GM23338 (cell line): ENCODE results near the gene POLR2A.

Experiments used
- CREB1 ChIP-seq: fragments of 250-450 bp; sonication (Bioruptor Pico); IDR thresholded peaks from 2 replicates; pipeline ENCODE4 v1.5.0; 2020; ENCODE audit warnings: low read depth, mild to moderate bottlenecking, moderate library complexity
- ETS1 ChIP-seq: IDR thresholded peaks from 2 replicates; pipeline ENCODE4 v1.6.1; 2016; ENCODE audit warnings: antibody characterized with exemption
- EZH2 ChIP-seq: fragments of 200-600 bp; sonication (generic); IDR thresholded peaks from one replicate; pipeline ENCODE4 v1.8.0; 2017; ENCODE audit warnings: antibody characterized with exemption, mild to moderate bottlenecking, low read depth; ENCODE audit not compliant: unreplicated experiment
- EZH2phosphoT487 ChIP-seq: fragments of 200-600 bp; sonication (generic); IDR thresholded peaks from one replicate; pipeline ENCODE4 v1.8.1; 2018; ENCODE audit warnings: antibody characterized with exemption; ENCODE audit not compliant: unreplicated experiment
- JUNB ChIP-seq: IDR thresholded peaks from one replicate; pipeline ENCODE4 v1.6.1; 2016; ENCODE audit warnings: antibody characterized with exemption; ENCODE audit not compliant: unreplicated experiment
- POLR2AphosphoS5 ChIP-seq: IDR thresholded peaks from 2 replicates; pipeline ENCODE4 v1.6.1; 2016; ENCODE audit warnings: antibody characterized with exemption, low read depth
- REST ChIP-seq: IDR thresholded peaks from one replicate; pipeline ENCODE4 v1.6.1; 2018; ENCODE audit warnings: antibody characterized with exemption; ENCODE audit not compliant: unreplicated experiment
- STAT1 ChIP-seq: IDR thresholded peaks from one replicate; pipeline ENCODE4 v1.6.1; 2016; ENCODE audit warnings: antibody characterized with exemption; ENCODE audit not compliant: unreplicated experiment
- ZNF114 ChIP-seq: fragments of 250-450 bp; sonication (Bioruptor Pico); IDR thresholded peaks from 2 replicates; pipeline ENCODE4 v1.5.0; 2020; ENCODE audit warnings: mild to moderate bottlenecking, moderate library complexity
- ZNF331 ChIP-seq: fragments of 250-450 bp; sonication (Bioruptor Pico); IDR thresholded peaks from 2 replicates; pipeline ENCODE4 v1.5.0; 2020; ENCODE audit warnings: low read depth, mild to moderate bottlenecking, moderate library complexity
- ZNF462 ChIP-seq: fragments of 250-450 bp; sonication (Bioruptor Pico); IDR thresholded peaks from 2 replicates; pipeline ENCODE4 v1.5.0; 2020; ENCODE audit warnings: mild to moderate bottlenecking, moderate library complexity
- TF ChIP-seq, protein P1 (sequence below), 2 experiments: fragments of 200-600 bp in 1 of 2; sonication (generic) in 1 of 2; conservative IDR thresholded peaks; 2 replicates each; pipeline versions ENCODE4 v1.5.1 to v1.6.1; 2016 to 2017; ENCODE audit warnings: antibody characterized with exemption in 2 of 2, low read depth in 2 of 2, mild to moderate bottlenecking in 2 of 2, moderate library complexity in 1 of 2

DNA sequence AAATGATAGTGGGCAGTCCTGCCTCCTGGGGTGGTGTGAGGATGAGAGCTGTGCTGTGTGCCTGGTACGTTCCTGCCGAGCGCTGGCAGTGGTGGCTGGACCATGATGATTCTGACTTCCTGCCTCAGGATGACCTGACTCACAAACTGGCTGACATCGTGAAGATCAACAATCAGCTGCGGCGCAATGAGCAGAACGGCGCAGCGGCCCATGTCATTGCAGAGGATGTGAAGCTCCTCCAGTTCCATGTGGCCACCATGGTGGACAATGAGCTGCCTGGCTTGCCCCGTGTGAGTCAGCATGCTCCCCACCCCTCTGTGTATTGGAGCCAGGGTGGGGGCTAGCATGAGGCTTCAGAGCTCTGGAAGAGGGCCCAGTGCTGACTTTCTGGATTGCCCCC, 13.1 kb downstream of the POLR2A start:
- TF ChIP-seq, protein P1, sequence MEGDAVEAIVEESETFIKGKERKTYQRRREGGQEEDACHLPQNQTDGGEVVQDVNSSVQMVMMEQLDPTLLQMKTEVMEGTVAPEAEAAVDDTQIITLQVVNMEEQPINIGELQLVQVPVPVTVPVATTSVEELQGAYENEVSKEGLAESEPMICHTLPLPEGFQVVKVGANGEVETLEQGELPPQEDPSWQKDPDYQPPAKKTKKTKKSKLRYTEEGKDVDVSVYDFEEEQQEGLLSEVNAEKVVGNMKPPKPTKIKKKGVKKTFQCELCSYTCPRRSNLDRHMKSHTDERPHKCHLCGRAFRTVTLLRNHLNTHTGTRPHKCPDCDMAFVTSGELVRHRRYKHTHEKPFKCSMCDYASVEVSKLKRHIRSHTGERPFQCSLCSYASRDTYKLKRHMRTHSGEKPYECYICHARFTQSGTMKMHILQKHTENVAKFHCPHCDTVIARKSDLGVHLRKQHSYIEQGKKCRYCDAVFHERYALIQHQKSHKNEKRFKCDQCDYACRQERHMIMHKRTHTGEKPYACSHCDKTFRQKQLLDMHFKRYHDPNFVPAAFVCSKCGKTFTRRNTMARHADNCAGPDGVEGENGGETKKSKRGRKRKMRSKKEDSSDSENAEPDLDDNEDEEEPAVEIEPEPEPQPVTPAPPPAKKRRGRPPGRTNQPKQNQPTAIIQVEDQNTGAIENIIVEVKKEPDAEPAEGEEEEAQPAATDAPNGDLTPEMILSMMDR (conservative IDR thresholded peaks at IDR 0.05; ENCODE audit: low read depth in 2 of 2): no peak
- no peak for TF ChIP-seq JUNB
- TF ChIP-seq EZH2: no peak
- no peak for TF ChIP-seq POLR2AphosphoS5
- no peak for TF ChIP-seq ZNF114
- no peak for TF ChIP-seq CREB1 (CRISPR knock-in tag)
- no peak for TF ChIP-seq REST
- no peak for TF ChIP-seq EZH2phosphoT487
- no peak for TF ChIP-seq STAT1
- no peak for TF ChIP-seq ZNF462 (CRISPR knock-in tag)
- TF ChIP-seq ZNF331 (CRISPR knock-in tag): no peak
- no peak for TF ChIP-seq ETS1
